ENCODE data around the gene DPYD. TPM values are rescaled to one million over a fixed set of nuclear protein-coding genes. Genes with fewer than 3 reads are reported as not detected.

DPYD gene
- total and polyA plus RNA-seq, 12 donors: 4.1 to 22.0 (median 7.0) TPM

- ATAC-seq (no peak), DNase-seq (no peak)
- peaks cover 0 to 5% (median 0%) of the 10 kb centered on the region in 11 donors for H3K9me3 ChIP-seq
- no peak for TF ChIP-seq CTCF (IDR thresholded peaks at IDR 0.05)
- H3K4me1 ChIP-seq: no peaks in the 10 kb centered on the region
- no peak overlapping the region for H3K27ac ChIP-seq
- H3K36me3 ChIP-seq: no peaks in the 10 kb centered on the region
- intact Hi-C loops (cut with DNase I): no loop called here
- no peak overlapping the region for H3K4me3 ChIP-seq
- no peaks in the 10 kb centered on the region for H3K27me3 ChIP-seq
Measured at GRCh38 chr1:97562081-97562480, 358.8 kb downstream of the DPYD start.

DNA sequence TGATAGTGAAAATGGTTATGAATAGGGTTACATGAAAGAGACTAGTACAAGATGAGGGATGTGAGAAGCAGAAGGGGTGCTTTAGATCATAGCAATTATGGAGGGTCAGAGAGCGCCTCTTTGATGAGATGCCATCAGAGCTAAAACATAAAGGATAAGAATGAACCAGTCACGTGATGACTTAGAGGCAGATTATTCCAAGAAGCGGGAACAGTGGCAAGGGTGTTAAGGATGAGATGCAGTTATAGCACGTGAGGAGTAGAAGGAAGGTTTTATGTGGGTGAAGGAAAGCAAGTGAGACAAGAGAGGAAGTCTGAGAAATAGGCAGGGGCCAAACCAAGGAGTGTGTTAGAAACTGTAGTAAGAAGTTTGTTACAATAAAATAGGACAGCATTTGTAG, 360.1 kb downstream of the DPYD start:
- H3K27me3 ChIP-seq: no peaks in the 10 kb centered on the region
- TF ChIP-seq CTCF (IDR thresholded peaks at IDR 0.05): no peak
- intact Hi-C loops (cut with DNase I): no loop called here
- no peak overlapping the region for H3K4me3 ChIP-seq
- no peaks in the 10 kb centered on the region for H3K36me3 ChIP-seq
- no peak overlapping the region for H3K27ac ChIP-seq
- ATAC-seq (no peak), DNase-seq (no peak)
- WGBS, 2 donors: 91 to 92% methylated on average over 4 of the region's 4 CpGs
- H3K4me1 ChIP-seq: no peaks in the 10 kb centered on the region
- peaks cover 0 to 5% (median 0%) of the 10 kb centered on the region in 11 donors for H3K9me3 ChIP-seq

DNA sequence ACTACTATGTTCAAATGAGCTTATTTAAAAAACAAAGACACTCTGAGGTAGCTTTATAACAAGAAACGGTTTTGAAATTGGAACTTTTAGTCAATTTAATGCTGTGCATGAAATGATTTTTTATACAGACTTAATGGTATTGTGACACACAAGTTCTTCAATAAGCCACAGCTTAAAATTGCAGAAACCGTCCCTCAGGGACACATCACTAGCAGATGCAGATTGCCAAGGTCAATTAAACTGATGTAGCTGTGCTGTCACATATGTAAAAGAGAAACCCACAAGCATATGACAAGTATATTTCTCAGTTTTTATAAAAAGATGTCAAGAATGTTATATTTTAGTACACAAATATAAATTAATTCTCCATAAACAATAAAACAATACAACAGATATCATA, 366.9 kb downstream of the DPYD start:
- WGBS, 2 donors: 77 to 84% methylated on average over 2 of the region's 2 CpGs
- Histone ChIP-seq H3K9me3 (peaks cover 0 to 5% (median 0%) of the 10 kb centered on the region in 11 donors), H3K4me3 (no peak overlapping the region), H3K36me3 (peaks cover 0 to 10% (median 0%) of the 10 kb centered on the region in 9 donors), H3K27me3 (no peaks in the 10 kb centered on the region), H3K27ac (no peak overlapping the region), H3K4me1 (no peaks in the 10 kb centered on the region)
- no peak for TF ChIP-seq CTCF (IDR thresholded peaks at IDR 0.05)
- ATAC-seq: no peak
- DNase-seq: no peak
- intact Hi-C loops (cut with DNase I): no loop called here

DNA sequence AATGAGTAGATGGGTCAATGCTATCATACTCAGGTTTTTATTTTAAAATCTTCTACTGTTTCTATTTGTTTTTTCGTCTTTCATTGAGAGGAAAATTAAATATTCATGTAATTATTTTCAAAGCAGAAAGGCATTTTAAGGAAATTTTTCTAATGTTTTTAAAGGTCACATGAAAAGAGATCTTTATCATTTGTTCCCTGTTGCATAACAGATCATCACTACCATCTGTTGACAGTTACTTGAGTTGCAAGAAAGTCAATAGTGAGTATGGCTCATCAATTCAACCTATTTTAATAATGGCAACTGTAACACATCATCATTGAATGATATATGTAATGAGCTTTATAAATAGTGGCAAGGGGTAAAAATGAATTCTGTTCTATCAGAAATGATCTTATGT, 369.7 kb downstream of the DPYD start:
- Histone ChIP-seq H3K9me3 (no peaks in the 10 kb centered on the region), H3K27me3 (no peaks in the 10 kb centered on the region), H3K4me1 (no peaks in the 10 kb centered on the region), H3K27ac (no peak overlapping the region), H3K4me3 (no peak overlapping the region), H3K36me3 (peaks cover 0 to 27% (median 0%) of the 10 kb centered on the region in 9 donors)
- WGBS, 2 donors: 82 to 92% methylated on average over 1 of the region's 1 CpG
- DNase-seq (no peak), ATAC-seq (no peak)
- intact Hi-C loops (cut with DNase I): no loop called here
- TF ChIP-seq CTCF (IDR thresholded peaks at IDR 0.05): no peak

Measured in heart right ventricle (tissue), 16 donors.